GM10248 (cell line): ENCODE measurements around the gene HTR1B.

ENCODE experiments used
- CTCF ChIA-PET: fragments of 300-600 bp; sonication (Branson Sonifier 250); formaldehyde crosslinking; extraction: SDS; loops from one replicate; lab custom pipeline; 2021; ENCODE audit warnings: antibody characterized with exemption; lab: Yijun Ruan, JAX
- POLR2A ChIA-PET: fragments of 350-650 bp; sonication (Branson Sonifier 250); formaldehyde crosslinking; extraction: SDS; loops from one replicate; lab custom pipeline; 2020; ENCODE audit warnings: antibody characterized with exemption; lab: Yijun Ruan, JAX
- DNase-seq: peaks from one replicate; pipeline ENCODE4 v3.0.0; 2012; ENCODE audit errors: extremely low spot score
- TF ChIP-seq, protein P1 (sequence below): IDR thresholded peaks from 2 replicates; pipeline ENCODE4 v1.5.1; 2012; ENCODE audit warnings: mild to moderate bottlenecking, low read depth; ENCODE audit errors: extremely low read depth, missing control alignments, control extremely low read depth

HTR1B gene

GRCh38 chr6:77466055-77466450, 2.8 kb upstream of the HTR1B start:
- peak; percentile 38 for DNase-seq
- ChIA-PET CTCF (interaction anchor here (0.8 to 3.9 kb wide), 7 partner anchors 9 to 1573 kb away, joined by 3 to 18 read pairs (median 3); no protein-coding TSS in a partner anchor), POLR2A (no interaction called here)
- TF ChIP-seq, protein P1, sequence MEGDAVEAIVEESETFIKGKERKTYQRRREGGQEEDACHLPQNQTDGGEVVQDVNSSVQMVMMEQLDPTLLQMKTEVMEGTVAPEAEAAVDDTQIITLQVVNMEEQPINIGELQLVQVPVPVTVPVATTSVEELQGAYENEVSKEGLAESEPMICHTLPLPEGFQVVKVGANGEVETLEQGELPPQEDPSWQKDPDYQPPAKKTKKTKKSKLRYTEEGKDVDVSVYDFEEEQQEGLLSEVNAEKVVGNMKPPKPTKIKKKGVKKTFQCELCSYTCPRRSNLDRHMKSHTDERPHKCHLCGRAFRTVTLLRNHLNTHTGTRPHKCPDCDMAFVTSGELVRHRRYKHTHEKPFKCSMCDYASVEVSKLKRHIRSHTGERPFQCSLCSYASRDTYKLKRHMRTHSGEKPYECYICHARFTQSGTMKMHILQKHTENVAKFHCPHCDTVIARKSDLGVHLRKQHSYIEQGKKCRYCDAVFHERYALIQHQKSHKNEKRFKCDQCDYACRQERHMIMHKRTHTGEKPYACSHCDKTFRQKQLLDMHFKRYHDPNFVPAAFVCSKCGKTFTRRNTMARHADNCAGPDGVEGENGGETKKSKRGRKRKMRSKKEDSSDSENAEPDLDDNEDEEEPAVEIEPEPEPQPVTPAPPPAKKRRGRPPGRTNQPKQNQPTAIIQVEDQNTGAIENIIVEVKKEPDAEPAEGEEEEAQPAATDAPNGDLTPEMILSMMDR = peak; percentile 51

DNA sequence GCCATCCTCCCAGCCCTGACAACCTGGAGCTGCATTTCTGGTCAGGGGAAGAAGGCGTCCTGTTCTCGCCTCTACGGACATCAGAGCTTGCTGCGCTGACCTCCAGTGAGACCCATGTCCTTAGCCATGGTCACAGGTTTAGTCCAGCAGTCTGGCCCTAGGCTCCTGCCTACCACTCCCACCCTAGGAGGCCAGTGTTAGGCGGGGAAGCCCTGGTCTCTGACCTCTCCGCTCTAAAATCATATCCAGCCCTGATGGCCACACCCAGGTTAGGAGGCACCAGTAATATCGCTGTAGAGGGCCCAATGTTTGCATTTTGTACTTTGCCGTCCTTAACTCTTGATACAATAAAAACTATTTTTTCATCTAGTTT, 1.2 kb upstream of the HTR1B start:
- ChIA-PET POLR2A (no interaction called here), CTCF (interaction anchor here (1.0 to 3.9 kb wide), 5 partner anchors 11 to 1571 kb away, joined by 3 to 18 read pairs (median 3); no protein-coding TSS in a partner anchor)
- TF ChIP-seq, protein P1 = no peak
- no peak for DNase-seq

DNA sequence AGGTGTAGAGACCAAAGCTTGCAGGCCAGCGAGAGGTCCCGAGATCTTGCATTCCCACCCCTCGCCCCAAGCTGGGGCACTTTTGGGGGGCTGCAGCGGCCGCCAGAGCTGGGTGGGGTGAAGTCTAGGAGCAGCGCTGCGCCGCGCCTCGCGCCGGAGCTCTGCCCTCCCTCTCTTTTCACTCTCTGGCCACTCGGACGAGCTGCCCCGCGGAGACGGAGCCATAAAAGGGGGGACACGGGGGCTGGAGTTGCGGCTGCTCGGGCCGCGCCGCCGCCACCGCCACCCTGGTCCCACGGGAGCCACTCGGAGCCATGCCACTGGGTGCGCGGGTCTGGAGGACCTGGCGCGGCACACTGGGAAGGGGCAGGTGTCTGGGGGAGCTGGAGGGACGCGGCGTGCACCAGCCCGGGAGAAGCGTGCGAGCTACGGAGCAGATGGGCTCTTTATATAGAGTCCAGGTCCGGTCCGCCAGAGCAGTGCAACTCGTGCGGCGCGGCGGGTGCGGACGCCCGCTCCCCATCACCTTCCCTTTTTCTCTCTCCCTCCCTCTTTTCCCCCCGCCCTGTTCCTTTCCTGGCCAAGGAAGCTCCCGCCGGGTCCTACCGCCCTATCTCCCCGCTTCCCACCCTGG, 687 bp upstream of the HTR1B start:
- TF ChIP-seq, protein P1 = no peak
- POLR2A ChIA-PET = no interaction called here
- CTCF ChIA-PET = interaction anchor here (1.0 to 3.9 kb wide), 5 partner anchors 12 to 1571 kb away, joined by 3 to 18 read pairs (median 3); no protein-coding TSS in a partner anchor
- no peak for DNase-seq

- ChIA-PET CTCF (interaction anchor here (1.9 kb wide), 1 partner anchor 1569 kb away, joined by 6 read pairs; no protein-coding TSS in a partner anchor), POLR2A (no interaction called here)
- no peak for DNase-seq
- TF ChIP-seq, protein P1 = no peak
These were observed 658 bp downstream of the HTR1B start for GRCh38 chr6:77462359-77463307.

DNA sequence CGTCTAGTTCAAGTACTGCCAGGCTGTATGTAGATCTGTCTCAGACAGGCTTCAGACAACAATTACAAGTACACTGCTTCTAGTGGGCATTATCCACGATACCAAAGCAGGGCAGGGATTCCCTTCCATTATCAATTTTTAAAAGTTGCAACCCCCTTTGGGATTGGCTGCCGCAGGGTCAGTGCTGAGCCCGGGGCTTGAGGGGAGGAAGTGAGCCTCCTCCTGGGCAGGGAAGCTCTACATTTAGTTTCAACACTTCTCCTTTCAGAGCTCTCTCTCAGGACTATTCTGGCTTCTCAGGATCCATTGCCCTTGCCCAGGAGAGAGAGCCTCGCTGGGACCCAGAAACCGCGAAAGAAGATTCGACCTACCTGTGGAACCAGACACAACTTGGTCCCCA, 1.5 kb downstream of the HTR1B start:
- TF ChIP-seq, protein P1 = no peak
- ChIA-PET POLR2A (no interaction called here), CTCF (no interaction called here)
- no peak for DNase-seq

GRCh38 chr6:77458421-77458820, 4.9 kb downstream of the HTR1B start:
- TF ChIP-seq, protein P1 = no peak
- ChIA-PET POLR2A (no interaction called here), CTCF (interaction anchor here (0.6 to 3.0 kb wide), 6 partner anchors 10 to 1565 kb away, joined by 3 to 35 read pairs (median 8); no protein-coding TSS in a partner anchor)
- DNase-seq = no peak
